Measurements from ENCODE around the gene FBN2.

GRCh38 chr5:128376577-128376976 lies 161.5 kb downstream of the FBN2 start:
- no peak for TF ChIP-seq CTCF (IDR thresholded peaks at IDR 0.05)
- no peak for TF ChIP-seq POLR2A (IDR thresholded peaks at IDR 0.05)

Measured in Peyer's patch (tissue), 4 donors.